ENCODE data around the gene CFAP46. TPM values are rescaled to one million over a fixed set of nuclear protein-coding genes. Genes with fewer than 3 reads are reported as not detected.
A peak's percentile ranks its signal among the peaks of the same experiment; 100 is the strongest.

CFAP46 gene
- total RNA-seq, 2 experiments from 2014 or later, result 1.1 to 1.5 TPM

GRCh38 chr10:132836832-132837540 lies 105.4 kb downstream of the CFAP46 start:
- no peak overlapping the region for H3K4me3 Mint-ChIP-seq
- no peak overlapping the region for H3K27ac Mint-ChIP-seq
- H3K9me3 Mint-ChIP-seq, result peaks cover 5% of the 10 kb centered on the region
- DNase-seq, result peak; percentile 47
- H3K4me1 Mint-ChIP-seq, result peaks cover 5% of the 10 kb centered on the region
- no peaks in the 10 kb centered on the region for H3K36me3 Mint-ChIP-seq
- peaks cover 10% of the 10 kb centered on the region for H3K27me3 Mint-ChIP-seq

DNA sequence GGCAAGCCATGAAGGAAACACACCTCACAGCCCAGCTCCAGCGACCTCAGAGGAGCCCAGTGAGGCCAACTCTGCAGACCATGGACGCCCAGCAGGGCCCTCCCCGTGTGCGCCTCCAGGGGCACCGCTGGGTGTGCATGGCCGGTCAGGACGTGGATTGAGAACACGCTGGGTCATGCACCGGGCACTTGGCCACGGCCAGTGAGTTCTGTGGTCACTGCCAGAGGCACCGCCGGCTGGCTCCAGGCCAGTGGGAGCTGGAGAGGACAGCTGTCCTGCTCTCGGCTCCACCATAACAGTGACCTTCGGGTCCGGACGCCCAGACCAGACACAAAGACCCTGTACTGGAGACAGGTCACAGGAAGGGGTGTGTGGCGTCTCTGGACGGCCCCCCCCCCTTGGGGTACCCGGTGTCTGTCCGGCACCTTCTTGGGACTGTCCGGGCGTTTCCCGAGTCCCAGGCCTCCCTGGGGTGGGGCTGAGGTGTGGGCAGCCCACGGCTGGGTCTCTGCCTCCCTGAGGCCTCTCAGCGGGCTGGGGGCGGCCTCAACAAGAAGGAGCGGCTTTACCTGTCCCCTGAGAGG lies 106.0 kb downstream of the CFAP46 start:
- Mint-ChIP-seq H3K4me3 (no peak overlapping the region), H3K9me3 (peaks cover 3% of the 10 kb centered on the region), H3K4me1 (peaks cover 5% of the 10 kb centered on the region), H3K27me3 (peaks cover 8% of the 10 kb centered on the region), H3K36me3 (no peaks in the 10 kb centered on the region), H3K27ac (no peak overlapping the region)
- no peak for DNase-seq

- Mint-ChIP-seq H3K4me1 (peaks cover 5% of the 10 kb centered on the region), H3K9me3 (peaks cover 3% of the 10 kb centered on the region), H3K4me3 (no peak overlapping the region), H3K27ac (no peak overlapping the region), H3K36me3 (no peaks in the 10 kb centered on the region), H3K27me3 (peaks cover 8% of the 10 kb centered on the region)
- no peak for DNase-seq
Measured at GRCh38 chr10:132835848-132836233, 106.5 kb downstream of the CFAP46 start.

GRCh38 chr10:132834891-132835847 lies 107.2 kb downstream of the CFAP46 start:
- DNase-seq, result no peak
- H3K27me3 Mint-ChIP-seq, result peaks cover 13% of the 10 kb centered on the region
- no peaks in the 10 kb centered on the region for H3K36me3 Mint-ChIP-seq
- H3K4me1 Mint-ChIP-seq, result peaks cover 5% of the 10 kb centered on the region
- H3K9me3 Mint-ChIP-seq, result peaks cover 3% of the 10 kb centered on the region
- no peak overlapping the region for H3K27ac Mint-ChIP-seq
- H3K4me3 Mint-ChIP-seq, result no peak overlapping the region

GRCh38 chr10:132834311-132834761 lies 108.0 kb downstream of the CFAP46 start:
- no peak for DNase-seq
- Mint-ChIP-seq H3K4me1 (peaks cover 5% of the 10 kb centered on the region), H3K9me3 (peaks cover 3% of the 10 kb centered on the region), H3K36me3 (no peaks in the 10 kb centered on the region), H3K4me3 (no peak overlapping the region), H3K27ac (no peak overlapping the region), H3K27me3 (peaks cover 11% of the 10 kb centered on the region)

- peaks cover 3% of the 10 kb centered on the region for H3K9me3 Mint-ChIP-seq
- DNase-seq, result no peak
- H3K4me1 Mint-ChIP-seq, result peaks cover 5% of the 10 kb centered on the region
- no peaks in the 10 kb centered on the region for H3K36me3 Mint-ChIP-seq
- peaks cover 11% of the 10 kb centered on the region for H3K27me3 Mint-ChIP-seq
- no peak overlapping the region for H3K27ac Mint-ChIP-seq
- H3K4me3 Mint-ChIP-seq, result no peak overlapping the region
Measured at GRCh38 chr10:132833421-132834111, 108.8 kb downstream of the CFAP46 start.

DNA sequence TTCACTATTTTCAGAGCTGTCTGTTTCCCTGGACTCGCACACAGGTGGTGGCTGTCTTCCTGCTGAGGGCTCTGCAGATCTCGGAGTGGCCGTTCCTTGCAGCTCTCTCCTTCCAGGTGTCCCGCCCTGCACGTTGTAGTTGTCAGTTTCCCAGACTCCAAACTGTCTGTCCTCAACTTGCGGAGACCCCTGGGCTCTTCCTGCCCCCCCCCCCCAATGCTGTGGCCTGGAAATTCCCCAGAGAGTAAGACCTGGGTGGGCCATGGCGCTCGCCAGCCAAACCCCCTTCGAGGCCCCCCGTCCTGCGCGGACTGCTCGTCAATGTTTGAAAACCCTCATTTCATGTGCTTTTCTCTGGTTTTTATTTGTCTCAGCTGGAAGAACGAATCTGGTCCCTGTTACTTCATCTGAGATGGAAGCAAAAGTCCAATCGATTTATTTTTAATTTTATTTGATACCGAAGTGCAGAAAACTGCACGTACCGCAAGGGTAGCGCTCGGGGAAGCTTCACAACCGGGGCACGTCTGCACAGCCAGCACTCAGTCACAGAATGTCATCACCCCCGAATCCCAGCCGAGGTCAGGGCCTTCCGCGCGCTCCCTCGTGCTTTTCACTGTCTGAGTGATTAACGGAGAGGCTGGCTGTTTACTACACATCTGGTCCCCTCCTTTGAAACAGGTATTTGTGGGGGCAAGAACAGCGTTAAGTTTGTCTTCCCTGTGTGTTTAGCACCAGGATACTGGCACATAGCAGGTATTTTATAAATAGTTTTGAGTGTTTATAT lies 110.0 kb downstream of the CFAP46 start:
- Mint-ChIP-seq H3K27me3 (peaks cover 11% of the 10 kb centered on the region), H3K4me3 (no peak overlapping the region), H3K27ac (no peak overlapping the region), H3K9me3 (peaks cover 2% of the 10 kb centered on the region), H3K4me1 (peaks cover 4% of the 10 kb centered on the region), H3K36me3 (no peaks in the 10 kb centered on the region)
- DNase-seq, result no peak

DNA sequence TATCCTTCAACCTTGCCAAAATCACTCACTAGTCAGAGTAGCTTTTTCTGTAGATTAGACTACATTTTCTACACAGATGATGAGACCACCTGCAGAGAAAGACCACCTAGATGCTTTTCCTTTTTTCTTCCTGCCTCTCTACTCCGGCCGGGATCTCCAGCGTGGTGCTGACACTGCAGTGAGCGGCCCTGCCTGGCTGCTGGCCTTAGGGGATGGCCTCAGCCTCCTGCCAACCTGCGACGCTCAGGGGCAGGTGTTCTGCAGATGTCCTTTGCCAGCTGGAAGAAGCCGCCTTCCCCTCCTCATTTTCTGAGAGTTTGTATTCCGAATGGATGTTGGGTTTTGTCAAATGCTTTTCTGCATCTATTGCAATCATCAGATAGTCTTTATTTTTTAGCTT lies 113.0 kb downstream of the CFAP46 start:
- H3K27me3 Mint-ChIP-seq, result peaks cover 11% of the 10 kb centered on the region
- H3K9me3 Mint-ChIP-seq, result no peaks in the 10 kb centered on the region
- H3K27ac Mint-ChIP-seq, result no peak overlapping the region
- no peaks in the 10 kb centered on the region for H3K36me3 Mint-ChIP-seq
- no peaks in the 10 kb centered on the region for H3K4me1 Mint-ChIP-seq
- DNase-seq, result no peak
- no peak overlapping the region for H3K4me3 Mint-ChIP-seq

DNA sequence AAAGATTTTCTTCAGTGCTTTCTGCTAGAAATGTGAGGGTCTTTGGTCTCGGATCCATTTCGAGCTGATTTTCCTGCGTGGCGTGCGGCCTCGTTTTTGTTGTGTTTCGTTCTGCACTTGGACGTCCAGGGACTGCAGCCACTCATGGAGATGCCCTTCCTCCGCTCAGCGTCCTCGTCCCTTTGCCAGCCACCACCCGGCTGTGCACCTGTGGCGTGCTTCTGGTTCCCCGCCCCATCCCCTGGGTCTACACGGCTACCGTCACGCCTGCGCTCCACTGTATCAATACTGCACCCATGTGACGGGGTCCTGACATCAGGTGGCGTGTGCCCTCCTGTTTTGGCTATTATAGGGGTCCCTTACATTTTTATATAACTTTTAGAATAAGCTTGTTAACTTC lies 113.7 kb downstream of the CFAP46 start:
- Mint-ChIP-seq H3K27me3 (peaks cover 11% of the 10 kb centered on the region), H3K36me3 (no peaks in the 10 kb centered on the region), H3K4me3 (no peak overlapping the region), H3K27ac (no peak overlapping the region), H3K9me3 (no peaks in the 10 kb centered on the region), H3K4me1 (no peaks in the 10 kb centered on the region)
- DNase-seq, result no peak

GRCh38 chr10:132827861-132828539 lies 114.4 kb downstream of the CFAP46 start:
- H3K36me3 Mint-ChIP-seq, result no peaks in the 10 kb centered on the region
- no peaks in the 10 kb centered on the region for H3K9me3 Mint-ChIP-seq
- no peak for DNase-seq
- H3K4me1 Mint-ChIP-seq, result no peaks in the 10 kb centered on the region
- peaks cover 11% of the 10 kb centered on the region for H3K27me3 Mint-ChIP-seq
- no peak overlapping the region for H3K27ac Mint-ChIP-seq
- no peak overlapping the region for H3K4me3 Mint-ChIP-seq

DNA sequence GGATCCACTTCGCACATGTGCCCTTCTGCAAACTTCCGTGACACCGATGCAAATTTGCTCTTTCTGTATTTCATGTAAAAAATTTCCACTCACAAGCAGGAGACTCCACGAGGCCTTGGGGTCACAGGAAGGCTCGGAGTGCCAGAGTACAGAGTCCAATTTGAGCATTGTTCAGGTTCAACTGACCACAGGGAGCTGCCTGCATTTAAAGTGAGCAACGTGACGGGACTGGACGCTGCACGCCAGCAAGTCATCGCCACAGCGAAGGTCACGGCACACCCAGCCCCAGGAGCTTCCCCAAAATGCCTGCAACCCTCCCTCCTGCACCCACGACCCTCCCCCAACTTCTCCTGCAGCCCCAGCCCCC lies 115.0 kb downstream of the CFAP46 start:
- Mint-ChIP-seq H3K36me3 (no peaks in the 10 kb centered on the region), H3K4me1 (no peaks in the 10 kb centered on the region), H3K27ac (no peak overlapping the region), H3K27me3 (peaks cover 9% of the 10 kb centered on the region), H3K9me3 (no peaks in the 10 kb centered on the region), H3K4me3 (no peak overlapping the region)
- no peak for DNase-seq

- H3K4me3 Mint-ChIP-seq, result no peak overlapping the region
- H3K9me3 Mint-ChIP-seq, result no peaks in the 10 kb centered on the region
- no peak overlapping the region for H3K27ac Mint-ChIP-seq
- no peak for DNase-seq
- H3K4me1 Mint-ChIP-seq, result no peaks in the 10 kb centered on the region
- H3K36me3 Mint-ChIP-seq, result no peaks in the 10 kb centered on the region
- H3K27me3 Mint-ChIP-seq, result peaks cover 5% of the 10 kb centered on the region
Measured at GRCh38 chr10:132826524-132827422, 115.6 kb downstream of the CFAP46 start.

Data from activated naive CD8-positive, alpha-beta T cell treated with anti-CD3 and anti-CD28 coated beads for 36 hours (primary cell).